Activated T-helper 1 cell treated with anti-CD3 and anti-CD28 coated beads, Interleukin-2, amount 50 U/mL, for 16 hours (primary cell): Measurements from ENCODE around the gene TBCD.

ENCODE experiments used
- DNase-seq, 2 donors: peaks; one replicate each; pipeline ENCODE4 v3.0.0-alpha.2; 2020; ENCODE audit warnings: low read depth in 1 of 2, low spot score in 1 of 2

The TBCD gene

DNA sequence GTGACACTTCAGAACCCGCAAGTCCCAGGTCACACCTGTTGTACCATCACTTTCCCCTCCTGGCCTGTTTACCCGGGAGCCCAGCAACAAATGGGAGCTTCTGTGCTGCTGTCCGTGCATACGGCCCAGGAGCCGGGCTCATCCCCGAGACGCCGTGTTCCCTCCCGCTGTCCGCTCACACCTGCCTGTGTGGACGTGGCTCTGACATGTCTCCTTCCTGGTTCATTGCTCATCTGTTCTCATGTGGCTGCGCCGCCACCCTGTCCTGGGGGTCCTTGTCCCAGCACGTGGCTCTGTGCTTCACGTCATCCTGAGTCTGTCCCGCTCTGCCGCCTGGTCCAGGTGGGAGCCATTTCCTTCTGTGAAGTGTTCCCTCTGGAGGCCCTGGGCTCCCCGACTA, 37.9 kb downstream of the TBCD start:
- DNase-seq = no peak

DNA sequence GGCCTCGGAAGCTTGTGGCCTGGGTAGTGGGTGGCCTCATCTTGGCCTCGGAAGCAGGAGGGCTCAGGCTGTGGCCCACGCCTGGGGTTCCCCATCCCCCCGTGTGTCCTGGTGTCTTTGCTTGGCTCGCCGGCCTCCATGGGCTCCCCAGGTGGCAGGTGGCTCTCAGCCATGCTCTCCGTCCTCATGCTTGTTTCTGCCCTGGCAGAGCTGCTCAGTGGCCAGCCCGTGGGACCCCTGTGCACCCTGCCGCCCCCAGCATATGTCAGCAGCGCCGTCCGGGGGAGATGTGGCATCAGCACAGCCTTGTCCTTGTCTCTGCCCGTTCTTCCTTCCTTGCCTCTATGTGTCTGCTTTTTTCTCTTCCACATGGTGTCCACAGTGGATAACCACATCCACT, 38.5 kb downstream of the TBCD start:
- no peak for DNase-seq

DNA sequence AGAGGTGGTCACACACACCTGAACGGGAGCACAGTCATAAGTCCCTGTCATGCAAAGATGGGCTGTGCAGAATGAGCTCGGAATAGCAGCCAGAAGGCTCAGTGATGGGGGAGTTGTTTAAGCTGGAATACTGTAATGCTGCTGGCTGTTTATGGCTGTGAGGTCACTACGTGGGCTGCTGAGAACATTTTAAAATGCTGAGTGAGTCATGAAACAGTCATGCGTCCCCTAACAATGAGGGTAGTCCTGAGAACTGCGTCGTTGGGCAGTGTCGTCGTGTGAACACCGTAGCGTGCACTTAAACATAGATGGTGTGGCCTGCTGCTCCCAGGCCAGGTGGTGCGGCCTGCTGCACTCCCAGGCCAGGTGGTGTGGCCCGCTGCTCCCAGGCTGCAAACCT, 39.7 kb downstream of the TBCD start:
- no peak for DNase-seq

DNA sequence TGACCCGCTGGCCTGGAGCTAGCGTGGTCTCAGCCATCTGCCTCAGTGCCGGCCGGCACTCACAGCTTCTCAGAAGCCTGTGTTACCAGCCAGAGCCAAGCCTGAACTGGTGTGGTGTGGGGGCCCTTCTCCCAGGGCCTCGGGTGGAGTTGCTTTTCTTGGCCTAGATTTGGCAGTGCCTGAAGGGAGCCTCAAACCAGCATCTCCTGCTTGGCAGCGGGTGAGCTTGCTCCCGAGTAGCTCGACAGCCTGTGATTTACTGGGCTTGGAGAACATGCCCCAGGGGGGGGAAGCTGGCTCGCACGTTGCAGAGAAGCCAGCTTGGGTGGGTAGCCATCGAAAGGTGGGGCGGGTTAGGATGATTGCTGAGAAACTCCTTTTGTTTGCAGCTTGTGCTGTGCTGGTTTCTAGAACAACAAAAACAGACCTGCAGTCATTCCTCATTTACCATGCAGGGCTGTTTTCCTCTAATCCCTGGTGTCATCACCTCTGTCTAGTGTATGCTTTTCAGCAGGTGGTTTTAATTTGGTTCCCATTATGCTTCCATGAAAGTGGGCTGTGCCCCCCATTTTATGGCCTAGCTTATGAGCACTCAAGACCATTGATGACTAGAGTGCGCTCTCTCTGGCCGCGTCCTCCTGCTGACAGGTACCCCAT, 42.2 kb downstream of the TBCD start:
- DNase-seq = no peak

DNA sequence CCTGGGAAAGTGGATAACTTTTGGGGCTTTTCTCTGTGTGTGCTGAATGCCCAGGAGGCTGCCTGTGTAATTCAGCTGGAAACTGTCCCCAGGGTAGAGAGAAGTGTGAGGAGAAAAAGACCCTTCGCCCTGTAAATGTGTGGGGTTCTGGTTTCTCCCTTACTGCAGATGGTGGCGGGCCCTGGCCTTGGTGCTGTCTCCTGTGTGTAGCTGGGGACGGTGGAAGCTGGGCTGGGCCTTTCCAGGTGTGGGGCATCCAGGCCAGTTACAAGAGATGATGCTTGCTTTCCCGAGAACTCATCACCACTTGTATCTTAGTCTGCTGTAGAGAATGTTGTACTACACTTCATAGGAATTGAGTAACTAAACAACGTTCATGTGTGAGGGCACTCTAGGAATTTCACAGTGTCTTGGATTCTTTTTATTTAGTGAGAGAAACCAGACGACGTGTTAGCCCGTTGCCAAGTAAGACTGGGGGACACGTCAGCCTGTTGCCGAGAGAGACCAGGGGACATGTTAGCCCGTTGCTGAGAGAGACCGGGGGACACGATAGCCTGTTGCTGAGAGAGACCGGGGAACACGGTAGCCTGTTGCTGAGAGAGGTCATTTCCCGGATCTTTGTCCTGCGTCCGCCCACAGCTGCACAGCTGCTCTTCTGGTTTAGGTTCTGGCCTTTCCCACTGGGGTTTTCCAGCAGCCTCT, 43.1 kb downstream of the TBCD start:
- DNase-seq = no peak

DNA sequence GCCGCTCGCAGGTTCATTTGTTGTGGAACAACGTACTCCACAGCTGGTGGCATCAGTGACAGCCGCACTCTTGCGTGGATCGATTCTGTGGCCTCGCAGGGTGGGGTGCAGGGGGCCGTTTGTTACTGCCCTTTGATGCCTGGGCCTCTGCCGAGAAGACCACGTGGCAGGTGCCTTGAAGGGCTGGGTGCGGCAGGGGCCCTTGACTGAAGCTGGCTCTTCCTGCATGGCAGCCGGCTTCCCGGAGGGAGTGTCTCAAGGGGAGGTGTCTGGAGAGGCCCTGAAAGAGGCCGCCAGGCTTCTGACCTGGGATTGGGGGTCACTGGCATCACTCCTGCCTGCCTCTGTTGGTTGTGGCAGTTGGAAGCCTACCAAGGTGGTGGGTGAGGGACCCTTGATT, 43.8 kb downstream of the TBCD start:
- no peak for DNase-seq

DNA sequence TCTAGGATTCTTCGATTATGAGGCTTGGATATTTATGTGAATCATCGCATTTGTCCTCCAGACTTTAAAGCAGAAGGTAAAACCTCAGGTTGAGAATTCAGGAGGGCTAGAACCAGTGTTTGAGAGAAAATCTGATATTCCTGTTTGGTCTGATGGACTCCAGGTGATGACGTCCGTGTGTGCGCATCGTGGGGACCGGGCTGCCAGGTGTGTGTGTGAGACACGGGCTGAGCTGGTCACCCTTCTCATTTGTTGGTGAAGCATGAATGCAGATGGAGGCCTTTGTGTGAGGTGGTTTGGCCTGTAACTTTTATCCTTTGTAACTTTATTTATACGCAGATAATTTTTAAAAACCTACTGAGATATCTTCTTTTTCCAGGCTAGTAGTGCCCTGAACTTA, 45.2 kb downstream of the TBCD start:
- DNase-seq = no peak

DNA sequence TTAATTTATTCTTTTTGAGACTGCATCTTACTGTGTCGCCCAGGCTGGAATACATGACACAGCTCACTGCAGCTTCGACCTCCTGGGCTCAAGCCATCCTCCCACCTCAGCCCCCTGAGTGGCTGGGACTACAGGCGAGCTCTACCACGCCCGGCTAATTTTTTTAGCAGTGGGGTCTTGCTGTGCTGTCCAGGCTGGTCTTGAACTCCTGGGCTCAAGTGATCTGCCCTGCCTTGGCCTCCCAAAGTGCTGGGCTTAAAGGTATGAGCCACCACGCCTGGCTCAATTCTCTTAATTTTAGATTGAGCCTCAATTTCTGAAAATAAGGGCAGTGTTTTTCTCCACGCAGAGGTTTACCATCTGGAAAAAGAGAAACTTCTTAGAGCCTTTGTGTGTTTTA, 46.9 kb downstream of the TBCD start:
- DNase-seq = no peak

DNA sequence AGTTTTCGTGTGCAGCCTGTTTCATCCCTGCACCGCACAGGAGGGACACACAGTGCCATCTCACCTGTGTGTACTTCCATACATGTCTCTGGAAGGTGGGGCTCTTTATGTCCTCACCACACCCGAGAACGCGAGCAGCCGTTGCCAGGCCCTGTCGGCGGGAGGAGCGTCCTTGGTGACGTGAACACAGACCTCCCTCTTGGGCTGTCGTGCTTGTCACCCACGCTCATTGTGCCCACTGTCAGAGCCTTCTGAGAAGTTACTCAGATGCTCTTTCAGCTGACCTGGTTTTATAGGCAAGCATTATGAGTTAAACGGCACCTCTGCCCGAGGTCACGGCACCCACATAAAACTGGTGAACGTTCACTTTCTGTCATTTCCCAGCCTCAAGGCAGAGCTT, 47.7 kb downstream of the TBCD start:
- no peak for DNase-seq

DNA sequence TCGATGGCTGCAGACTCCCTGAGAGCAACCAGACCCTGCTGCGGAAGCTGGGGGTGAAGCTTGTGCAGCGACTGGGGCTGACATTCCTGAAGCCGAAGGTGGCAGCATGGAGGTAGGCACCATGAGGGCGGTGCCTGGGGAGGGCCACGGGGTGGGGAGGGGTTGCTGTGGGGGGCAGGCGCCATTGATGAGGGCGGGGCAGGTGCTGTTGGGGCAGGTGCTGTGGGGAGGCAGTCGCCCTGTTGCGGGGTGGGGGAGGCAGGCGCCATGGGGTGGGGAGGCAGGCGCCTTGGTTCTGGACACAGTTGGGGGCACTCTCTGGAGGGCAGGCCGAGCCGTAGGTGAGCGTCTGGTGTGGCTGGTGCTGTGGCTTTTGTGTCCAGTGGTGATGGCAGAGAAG, 49.0 kb downstream of the TBCD start:
- no peak for DNase-seq

DNA sequence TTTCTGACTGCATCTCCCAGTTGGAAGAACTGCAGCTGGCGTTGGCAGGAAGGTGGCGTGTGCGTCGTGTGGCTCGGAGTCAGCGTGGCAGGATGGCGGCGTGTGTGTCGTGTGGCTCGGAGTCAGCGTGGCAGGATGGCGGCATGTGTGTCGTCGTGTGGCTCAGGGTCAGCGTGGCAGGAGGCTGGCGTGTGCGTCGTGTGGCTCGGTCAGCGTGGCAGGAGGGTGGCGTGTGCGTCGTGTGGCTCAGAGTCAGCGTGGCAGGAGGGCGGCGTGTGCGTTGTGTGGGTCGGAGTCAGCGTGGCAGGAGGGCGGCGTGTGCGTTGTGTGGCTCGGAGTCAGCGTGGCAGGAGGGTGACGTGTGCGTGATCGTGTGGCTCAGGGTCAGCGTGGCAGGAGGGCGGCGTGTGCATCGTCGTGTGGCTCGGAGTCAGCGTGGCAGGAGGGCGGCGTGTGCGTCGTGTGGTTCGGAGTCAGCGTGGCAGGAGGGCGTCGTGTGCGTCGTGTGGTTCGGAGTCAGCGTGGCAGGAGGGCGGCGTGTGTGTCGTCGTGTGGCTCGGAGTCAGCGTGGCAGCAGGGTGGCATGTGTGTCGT, 49.6 kb downstream of the TBCD start:
- DNase-seq = no peak

DNA sequence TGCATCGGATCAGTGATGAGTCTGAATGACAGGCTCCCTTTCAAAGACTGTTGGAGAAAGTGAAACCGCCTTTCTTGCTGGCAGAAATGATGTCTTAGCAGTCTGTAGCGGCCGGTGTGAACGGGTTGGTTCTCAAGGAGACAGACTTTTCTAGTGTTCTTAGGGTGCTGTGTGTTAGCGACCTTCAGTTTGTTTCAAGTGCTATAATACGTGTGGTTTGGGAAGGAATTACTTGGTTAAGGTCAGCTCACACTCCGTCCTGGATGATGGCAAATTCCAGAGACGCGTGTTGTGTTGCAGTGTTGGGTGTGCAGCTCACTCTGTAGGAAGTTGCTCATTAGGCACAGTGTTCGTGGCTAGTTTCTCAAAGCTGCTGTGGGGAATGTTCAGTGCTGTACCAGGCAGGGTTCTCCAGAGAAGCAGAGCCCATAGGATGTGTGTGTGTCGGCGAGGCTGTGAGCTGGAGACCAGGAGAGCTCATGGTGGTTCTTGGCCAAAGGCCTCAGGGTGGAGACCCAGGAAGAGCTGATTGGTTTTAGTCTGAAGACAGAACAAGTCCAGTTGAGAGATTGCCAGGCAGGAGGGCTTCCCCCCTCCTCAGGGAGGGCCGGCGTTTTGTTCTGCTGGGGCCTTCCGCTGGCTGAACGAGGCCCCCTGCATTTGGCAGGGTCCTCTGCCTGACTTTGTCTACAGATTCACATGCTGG, 50.4 kb downstream of the TBCD start:
- DNase-seq = no peak

DNA sequence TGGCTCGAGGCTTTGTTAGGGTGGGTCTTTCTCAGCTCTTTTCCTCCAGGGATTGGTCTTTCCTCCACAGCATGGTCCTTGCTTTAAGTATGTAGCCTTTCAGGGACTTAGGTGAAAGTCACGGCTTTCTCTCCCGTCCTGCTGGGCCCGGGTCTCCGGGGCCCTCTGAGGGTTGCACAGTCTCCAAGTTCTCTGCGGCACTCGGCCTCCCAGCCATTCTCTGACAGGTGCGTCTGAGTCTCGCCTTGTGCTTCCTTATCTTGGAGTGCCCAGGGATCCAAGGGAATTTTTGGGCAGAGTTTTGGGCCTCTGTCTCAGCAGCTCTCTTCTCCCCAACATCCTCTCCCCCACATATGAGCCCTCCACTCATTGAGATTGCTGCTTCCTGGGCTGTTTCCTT, 51.3 kb downstream of the TBCD start:
- DNase-seq = no peak

DNA sequence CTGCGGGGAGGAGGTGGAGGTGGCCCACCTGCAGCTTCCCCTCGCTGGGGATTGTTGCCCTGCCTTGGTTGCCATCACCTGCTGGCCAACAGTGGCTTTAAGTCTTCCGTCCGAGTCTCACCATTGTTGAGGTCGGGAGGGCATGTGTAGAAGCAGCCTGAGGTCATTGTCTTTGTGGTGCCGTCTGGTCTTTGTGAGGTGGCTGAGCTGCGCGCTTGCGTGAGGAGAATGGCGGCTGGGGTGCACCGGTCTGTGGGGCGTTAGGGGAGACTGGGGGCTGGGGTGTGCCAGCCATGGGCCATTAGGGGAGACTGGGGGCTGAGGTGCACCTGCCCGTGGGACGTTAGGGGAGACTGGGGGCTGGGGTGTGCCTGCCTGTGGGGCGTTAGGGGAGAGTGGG, 51.7 kb downstream of the TBCD start:
- DNase-seq = no peak

DNA sequence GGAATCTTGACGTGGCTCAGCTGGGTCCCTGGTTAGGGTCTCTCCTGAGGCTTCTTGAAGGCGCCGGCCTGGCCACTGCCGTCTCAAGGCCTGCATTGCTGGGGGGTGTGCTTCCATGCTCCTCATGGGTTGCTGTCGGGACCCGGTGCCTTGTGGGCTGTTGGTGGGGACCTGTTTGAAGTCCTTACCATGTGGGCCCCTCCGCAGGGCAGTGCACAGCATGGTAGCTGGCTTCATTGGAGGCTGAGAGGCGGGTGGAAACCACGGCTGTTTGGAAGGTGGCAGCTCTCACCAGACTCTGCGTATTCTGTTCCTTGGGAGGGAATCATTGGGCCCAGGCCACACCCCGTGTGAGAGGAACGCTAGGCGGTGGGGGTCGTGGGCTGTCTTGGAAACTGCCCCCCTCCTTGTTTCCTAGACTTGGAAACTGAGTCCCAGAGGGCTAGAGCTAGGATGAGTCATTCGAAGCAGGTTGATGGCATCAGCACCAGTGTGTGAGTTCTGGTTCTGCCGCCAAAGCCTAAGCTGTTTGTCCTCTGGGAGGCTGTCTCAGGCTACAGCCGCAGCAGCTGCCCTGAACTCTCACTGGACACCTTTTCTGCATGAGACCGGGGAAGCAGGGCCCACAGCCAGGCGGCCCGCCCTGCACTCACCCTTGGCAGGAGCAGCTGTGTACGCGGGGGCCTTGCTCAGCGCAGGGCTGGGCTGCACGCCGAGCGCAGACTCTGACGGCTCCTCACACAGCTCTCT, 52.8 kb downstream of the TBCD start:
- DNase-seq = no peak

DNA sequence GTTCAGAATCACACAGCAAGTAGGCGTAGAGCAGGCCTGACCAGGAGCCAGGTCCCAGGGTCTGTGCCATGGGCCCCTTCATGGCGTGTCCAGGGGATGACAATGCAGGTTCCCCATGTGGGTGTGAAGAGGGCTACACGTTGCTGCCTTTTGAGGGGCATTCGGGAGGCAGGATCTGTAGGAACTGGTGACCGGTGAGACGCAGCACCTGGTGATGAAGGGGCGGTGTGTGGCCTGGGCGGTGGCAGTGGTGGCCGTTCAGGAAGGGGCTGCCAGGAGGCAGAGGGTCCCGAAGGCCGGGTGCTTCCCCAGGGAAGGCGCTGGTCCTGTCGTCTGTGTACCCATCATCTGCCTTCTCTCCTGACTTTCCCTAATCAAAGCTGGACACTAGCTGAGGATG, 53.4 kb downstream of the TBCD start:
- DNase-seq = no peak

DNA sequence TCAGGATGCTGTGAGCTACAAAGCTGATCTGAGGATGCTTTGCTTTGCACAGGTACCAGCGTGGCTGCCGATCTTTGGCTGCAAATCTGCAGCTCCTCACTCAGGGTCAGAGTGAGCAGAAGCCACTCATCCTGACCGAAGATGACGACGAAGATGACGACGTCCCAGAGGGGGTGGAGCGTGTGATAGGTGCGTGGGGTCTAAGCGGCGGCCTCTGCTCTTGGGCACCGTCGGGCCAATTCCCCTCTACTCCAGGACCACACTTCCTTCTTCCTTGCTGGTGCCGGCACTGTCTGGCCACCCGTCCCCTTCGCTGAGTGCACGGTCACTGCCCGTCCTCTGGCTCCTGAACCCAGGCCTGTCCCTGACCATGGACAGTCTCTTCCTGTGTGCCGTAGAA, 54.0 kb downstream of the TBCD start:
- no peak for DNase-seq

DNA sequence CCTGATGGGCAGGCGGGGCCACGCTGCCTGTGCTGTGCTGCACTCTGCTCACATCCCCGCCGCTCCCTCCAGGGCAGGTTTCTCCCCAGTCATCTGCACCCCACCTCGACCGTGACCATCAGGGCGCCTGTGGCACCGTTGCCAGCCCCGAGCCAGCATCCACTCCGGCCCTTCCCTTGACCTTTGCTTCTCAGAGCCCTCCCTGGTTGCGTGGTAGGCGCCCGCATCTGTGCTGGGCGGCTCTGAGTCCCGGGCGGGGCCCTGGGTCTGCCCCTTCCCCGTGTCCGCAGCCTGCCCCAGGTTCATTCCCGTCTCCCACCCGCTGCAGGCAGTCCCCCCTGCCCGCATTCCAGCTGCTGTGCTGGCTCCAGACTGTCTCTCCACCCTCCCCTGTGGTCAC, 54.8 kb downstream of the TBCD start:
- DNase-seq = no peak

DNA sequence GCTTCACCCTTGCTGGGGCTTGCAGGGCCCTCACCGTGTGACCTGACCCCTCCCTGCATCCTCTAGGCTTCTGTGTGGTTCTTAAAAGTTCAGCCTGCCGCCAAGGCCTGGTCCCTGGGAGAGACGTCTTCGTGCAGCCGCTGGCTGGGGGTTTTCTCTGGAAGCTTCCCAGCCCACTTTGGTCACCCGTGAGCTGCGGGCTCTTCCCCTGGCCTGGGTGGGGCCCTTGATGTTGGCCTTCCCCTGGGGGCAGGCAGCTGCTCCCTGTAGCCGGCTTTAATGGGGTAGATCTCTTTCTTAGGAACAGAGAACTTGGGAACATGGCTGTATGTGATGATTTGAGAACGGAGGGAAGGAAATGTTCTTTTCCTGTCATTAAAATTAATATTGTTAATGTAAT, 55.2 kb downstream of the TBCD start:
- no peak for DNase-seq

DNA sequence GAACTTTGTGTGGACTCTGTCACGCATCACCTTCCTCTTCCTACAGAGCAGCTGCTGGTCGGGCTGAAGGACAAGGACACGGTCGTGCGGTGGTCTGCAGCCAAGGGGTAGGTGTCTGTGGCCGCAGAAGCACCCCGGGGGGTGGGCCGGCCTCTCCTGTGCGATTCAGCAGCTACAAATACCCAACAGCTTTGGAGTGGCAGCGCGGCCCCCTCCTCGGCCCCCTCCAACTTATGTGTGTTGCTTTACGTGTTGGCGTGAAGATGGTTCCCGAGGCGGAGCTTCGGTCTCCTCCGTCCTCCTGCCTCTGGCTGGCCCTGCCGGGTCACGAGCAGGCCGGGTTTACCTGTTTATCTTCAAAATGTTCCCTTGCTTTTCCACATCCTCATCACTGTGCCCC, 55.7 kb downstream of the TBCD start:
- no peak for DNase-seq

DNA sequence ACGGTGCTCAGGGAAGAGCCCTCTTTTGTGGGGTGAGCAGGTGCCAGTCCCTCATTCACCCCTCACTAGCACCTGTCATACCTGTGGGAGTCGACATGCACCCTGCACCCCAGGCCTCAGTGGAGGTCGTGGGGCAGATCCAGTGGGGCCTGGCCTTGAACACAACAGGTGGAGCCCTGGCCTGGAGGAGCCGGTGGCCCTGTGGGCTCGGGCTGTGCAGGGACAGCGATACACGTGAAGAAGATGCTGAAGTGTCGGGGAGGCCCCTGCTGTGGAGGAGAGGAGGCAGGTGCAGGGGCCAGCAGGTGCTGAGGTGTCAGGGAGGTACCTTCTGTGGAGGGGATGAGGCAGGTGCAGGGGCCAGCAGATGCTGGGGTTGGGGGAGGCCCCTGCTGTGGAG, 56.1 kb downstream of the TBCD start:
- DNase-seq = no peak
